Progenitor cell of endocrine pancreas (in vitro differentiated cells): Measurements from ENCODE around the gene RNF213. TPM values are rescaled to one million over a fixed set of nuclear protein-coding genes. Genes with fewer than 3 reads are reported as not detected.

Experiments used
- DNase-seq: peaks from one replicate; pipeline ENCODE4 v3.0.0; 2021; ENCODE audit warnings: low spot score; ENCODE audit not compliant: unreplicated experiment
- H3K27ac Mint-ChIP-seq: 2 replicates; pipeline ENCODE4 v1.8.0; 2021; ENCODE audit warnings: mild to moderate bottlenecking, moderate library complexity, mixed read lengths
- H3K27me3 Mint-ChIP-seq: 2 replicates; pipeline ENCODE4 v1.8.0; 2021; ENCODE audit warnings: mixed read lengths
- H3K36me3 Mint-ChIP-seq: 2 replicates; pipeline ENCODE4 v1.8.0; 2022; ENCODE audit warnings: mixed read lengths; ENCODE audit not compliant: insufficient read depth
- H3K4me1 Mint-ChIP-seq: 2 replicates; pipeline ENCODE4 v1.8.0; 2021; ENCODE audit warnings: low read depth, mixed read lengths
- H3K4me3 Mint-ChIP-seq: 2 replicates; pipeline ENCODE4 v1.8.0; 2021; ENCODE audit warnings: low read depth, mild to moderate bottlenecking, moderate library complexity, mixed read lengths
- H3K9me3 Mint-ChIP-seq: 2 replicates; pipeline ENCODE4 v1.8.0; 2021; ENCODE audit warnings: low read depth, mixed read lengths
- total RNA-seq: library from RNA; stranded (reverse); gene quantifications from 2 replicates; pipeline ENCODE4 v1.2.1, GENCODE V29; 2021
- TF ChIP-seq, protein P1 (sequence below): fragments of 200-600 bp; sonication (generic); IDR thresholded peaks from one replicate; pipeline ENCODE4 v1.5.0; 2021; ENCODE audit warnings: antibody characterized with exemption, mild to moderate bottlenecking; ENCODE audit not compliant: unreplicated experiment

Gene RNF213
- total RNA-seq, 1 donor from 2014 or later, result 57.6 TPM

DNA sequence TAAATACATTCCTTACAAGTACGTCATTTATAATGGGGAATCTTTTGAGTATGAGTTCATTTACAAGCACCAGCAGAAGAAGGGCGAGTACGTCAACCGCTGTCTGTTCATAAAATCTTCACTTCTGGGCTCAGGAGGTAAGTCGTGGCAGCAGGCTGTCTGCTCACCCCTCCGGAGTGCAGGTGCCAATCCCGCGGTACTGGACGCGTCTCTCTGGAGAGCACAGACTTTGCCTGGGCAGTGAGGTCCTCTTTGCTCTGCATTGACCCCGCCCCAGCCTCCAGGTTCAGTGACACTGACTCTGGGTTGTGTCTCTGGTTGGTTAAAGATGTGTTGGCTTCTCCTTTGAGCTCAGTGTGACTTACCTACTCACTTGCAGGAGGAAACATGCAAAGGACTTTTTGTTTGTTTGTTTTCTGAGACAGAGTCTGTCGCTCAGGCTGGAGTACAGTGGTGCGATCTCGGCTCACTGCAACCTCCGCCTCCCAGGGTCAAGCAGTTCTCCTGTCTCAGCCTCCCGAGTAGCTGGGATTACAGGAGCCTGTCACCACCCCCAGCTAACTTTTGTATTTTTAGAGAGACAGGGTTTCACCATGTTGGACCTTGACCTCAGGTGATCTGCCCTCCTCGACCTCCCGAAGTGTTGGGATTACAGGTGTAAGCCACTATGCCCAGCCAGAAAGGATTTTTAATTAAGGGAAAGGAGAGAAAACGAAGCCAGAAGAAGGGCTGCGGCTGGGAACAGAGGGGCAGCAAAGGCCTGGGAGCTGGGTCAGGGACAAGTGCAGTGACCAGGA is 31.2 kb downstream of the RNF213 start:
- Mint-ChIP-seq H3K27ac (no peak overlapping the region), H3K9me3 (no peaks in the 10 kb centered on the region), H3K4me3 (no peak overlapping the region), H3K36me3 (peaks cover 10% of the 10 kb centered on the region), H3K27me3 (no peaks in the 10 kb centered on the region), H3K4me1 (no peaks in the 10 kb centered on the region)
- no peak for DNase-seq
- TF ChIP-seq, protein P1, sequence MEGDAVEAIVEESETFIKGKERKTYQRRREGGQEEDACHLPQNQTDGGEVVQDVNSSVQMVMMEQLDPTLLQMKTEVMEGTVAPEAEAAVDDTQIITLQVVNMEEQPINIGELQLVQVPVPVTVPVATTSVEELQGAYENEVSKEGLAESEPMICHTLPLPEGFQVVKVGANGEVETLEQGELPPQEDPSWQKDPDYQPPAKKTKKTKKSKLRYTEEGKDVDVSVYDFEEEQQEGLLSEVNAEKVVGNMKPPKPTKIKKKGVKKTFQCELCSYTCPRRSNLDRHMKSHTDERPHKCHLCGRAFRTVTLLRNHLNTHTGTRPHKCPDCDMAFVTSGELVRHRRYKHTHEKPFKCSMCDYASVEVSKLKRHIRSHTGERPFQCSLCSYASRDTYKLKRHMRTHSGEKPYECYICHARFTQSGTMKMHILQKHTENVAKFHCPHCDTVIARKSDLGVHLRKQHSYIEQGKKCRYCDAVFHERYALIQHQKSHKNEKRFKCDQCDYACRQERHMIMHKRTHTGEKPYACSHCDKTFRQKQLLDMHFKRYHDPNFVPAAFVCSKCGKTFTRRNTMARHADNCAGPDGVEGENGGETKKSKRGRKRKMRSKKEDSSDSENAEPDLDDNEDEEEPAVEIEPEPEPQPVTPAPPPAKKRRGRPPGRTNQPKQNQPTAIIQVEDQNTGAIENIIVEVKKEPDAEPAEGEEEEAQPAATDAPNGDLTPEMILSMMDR, result no peak

DNA sequence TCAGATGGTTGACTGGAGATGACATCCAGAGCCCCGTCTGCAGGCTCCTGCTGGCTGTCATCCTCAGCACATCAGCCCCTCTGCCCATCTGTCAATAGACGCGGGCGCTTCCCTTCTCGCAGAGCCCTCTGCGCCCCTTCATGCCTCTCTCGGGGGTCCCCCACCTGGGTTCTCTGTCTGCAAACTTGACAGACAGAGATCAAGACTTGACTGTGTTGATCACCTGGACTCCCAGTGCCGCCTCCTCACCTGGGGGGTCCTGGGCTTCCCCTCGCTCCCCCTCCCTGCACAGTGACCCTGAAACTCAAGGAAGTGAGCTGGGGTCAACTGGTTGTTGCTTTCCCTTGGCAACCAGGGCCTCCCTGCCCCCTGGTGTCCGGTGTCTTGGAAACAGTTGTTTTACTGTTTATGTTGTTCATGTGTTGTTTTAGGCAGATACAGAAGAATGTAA is 31.9 kb downstream of the RNF213 start:
- Mint-ChIP-seq H3K27me3 (no peaks in the 10 kb centered on the region), H3K4me3 (no peak overlapping the region), H3K4me1 (no peaks in the 10 kb centered on the region), H3K36me3 (peaks cover 10% of the 10 kb centered on the region), H3K9me3 (no peaks in the 10 kb centered on the region), H3K27ac (no peak overlapping the region)
- DNase-seq, result no peak
- TF ChIP-seq, protein P1, result no peak

DNA sequence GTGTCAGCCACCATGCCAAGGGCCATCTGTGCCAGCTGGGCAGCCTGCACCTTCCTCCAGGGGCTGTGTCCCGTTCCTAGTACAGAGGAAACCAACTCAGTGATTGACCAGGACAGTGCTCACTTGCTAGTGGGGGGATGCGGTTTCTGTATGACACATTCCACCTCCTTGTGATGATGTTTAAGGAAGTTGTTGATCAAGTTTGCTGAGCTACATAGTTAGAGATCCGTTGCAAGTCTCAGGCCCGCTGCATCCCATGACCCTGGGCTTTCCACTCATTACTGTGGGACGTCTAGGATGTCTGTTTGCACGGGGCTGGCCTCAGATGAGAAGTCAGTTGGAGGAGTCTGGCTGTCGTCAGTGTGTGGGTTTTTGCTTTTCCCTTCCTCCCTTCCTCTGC is 33.6 kb downstream of the RNF213 start:
- DNase-seq, result no peak
- Mint-ChIP-seq H3K9me3 (no peaks in the 10 kb centered on the region), H3K4me1 (no peaks in the 10 kb centered on the region), H3K36me3 (peaks cover 18% of the 10 kb centered on the region), H3K27me3 (no peaks in the 10 kb centered on the region), H3K4me3 (no peak overlapping the region), H3K27ac (no peak overlapping the region)
- TF ChIP-seq, protein P1, result no peak

DNA sequence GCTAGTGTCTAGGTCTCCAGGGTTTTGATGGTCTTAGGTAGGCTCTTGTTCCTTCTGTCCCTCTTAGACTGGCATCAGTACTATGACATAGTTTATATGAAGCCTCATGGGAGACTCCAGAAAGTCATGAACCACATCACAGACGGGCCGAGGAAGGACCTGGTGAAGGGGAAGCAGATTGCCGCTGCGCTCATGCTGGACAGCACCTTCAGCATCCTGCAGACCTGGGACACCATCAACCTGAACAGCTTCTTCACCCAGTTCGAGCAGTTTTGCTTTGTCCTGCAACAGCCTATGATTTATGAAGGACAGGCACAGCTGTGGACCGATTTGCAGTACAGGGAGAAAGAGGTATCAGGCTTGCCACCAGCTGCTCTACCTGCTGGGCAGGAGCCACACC is 34.0 kb downstream of the RNF213 start:
- Mint-ChIP-seq H3K27ac (no peak overlapping the region), H3K4me1 (no peaks in the 10 kb centered on the region), H3K36me3 (peaks cover 19% of the 10 kb centered on the region), H3K4me3 (no peak overlapping the region), H3K9me3 (peaks cover 1% of the 10 kb centered on the region), H3K27me3 (no peaks in the 10 kb centered on the region)
- TF ChIP-seq, protein P1, result no peak
- no peak for DNase-seq

DNA sequence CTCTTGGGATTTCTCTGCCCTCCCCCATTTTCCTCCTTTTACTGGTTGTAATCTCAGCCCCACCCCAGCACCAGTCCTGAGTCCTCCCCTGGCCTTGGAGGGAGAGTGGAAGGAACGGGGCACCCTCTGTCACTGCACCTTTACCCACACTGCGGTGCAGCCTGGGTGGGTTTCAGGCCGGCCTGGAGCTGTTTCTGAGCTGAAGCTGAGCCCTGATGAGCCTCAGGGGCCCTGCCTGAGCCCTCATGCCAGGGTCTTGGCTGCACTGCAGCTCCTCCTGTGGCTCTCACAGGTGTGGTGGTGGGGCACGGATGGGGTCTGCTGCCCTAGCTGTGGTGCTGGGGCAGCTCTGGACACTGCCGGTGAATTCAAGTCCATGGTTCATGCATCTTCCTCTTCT is 34.5 kb downstream of the RNF213 start:
- Mint-ChIP-seq H3K4me1 (no peaks in the 10 kb centered on the region), H3K36me3 (peaks cover 24% of the 10 kb centered on the region), H3K27ac (no peak overlapping the region), H3K27me3 (no peaks in the 10 kb centered on the region), H3K4me3 (no peak overlapping the region), H3K9me3 (peaks cover 3% of the 10 kb centered on the region)
- TF ChIP-seq, protein P1, result no peak
- DNase-seq, result no peak
